Stimulated activated CD4-positive, alpha-beta T cell treated with anti-CD3 and anti-CD28 coated beads, Interleukin-1b, Interleukin-23, amount 100 ng/mL, for 24 hours (primary cell): ENCODE measurements around the gene ATG10.

Source experiments
- DNase-seq, 4 experiments: peaks; one replicate each; pipeline ENCODE4 v3.0.0-alpha.2; 2020; ENCODE audit warnings: low read depth in 4 of 4, low spot score in 1 of 4

ATG10 gene

GRCh38 chr5:82274343-82275211 is 302.8 kb downstream of the ATG10 start:
- DNase-seq: peak in 1 of 4 experiments; percentile 13

GRCh38 chr5:82275216-82275664 is 303.4 kb downstream of the ATG10 start:
- DNase-seq: no peak

- no peak for DNase-seq
Measured at GRCh38 chr5:82276800-82277612, 305.2 kb downstream of the ATG10 start.

- no peak for DNase-seq
Measured at GRCh38 chr5:82277613-82277986, 305.8 kb downstream of the ATG10 start.

GRCh38 chr5:82277987-82278710 is 306.3 kb downstream of the ATG10 start, which contains the start of gene RPS23:
Gene RPS23, minus strand, starts transcription at chr5:82278354. Its CDS starts 31 bp downstream, at chr5:82278323.
- DNase-seq: peak; percentile 71 to 79 (median 77)

- no peak for DNase-seq
Measured at GRCh38 chr5:82278711-82279370, 307.0 kb downstream of the ATG10 start.

GRCh38 chr5:82283893-82284292 is 312.1 kb downstream of the ATG10 start:
- DNase-seq: no peak

GRCh38 chr5:82285206-82285605 is 313.4 kb downstream of the ATG10 start:
- DNase-seq: no peak

GRCh38 chr5:82287625-82288024 is 315.8 kb downstream of the ATG10 start:
- DNase-seq: no peak

- DNase-seq: no peak
Measured at GRCh38 chr5:82290005-82290404, 318.2 kb downstream of the ATG10 start.

- no peak for DNase-seq
Measured at GRCh38 chr5:82290908-82291307, 319.1 kb downstream of the ATG10 start.

- no peak for DNase-seq
Measured at GRCh38 chr5:82291420-82291819, 319.6 kb downstream of the ATG10 start.

GRCh38 chr5:82295144-82295543 is 323.3 kb downstream of the ATG10 start:
- DNase-seq: no peak

- no peak for DNase-seq
Measured at GRCh38 chr5:82295959-82296531, 324.2 kb downstream of the ATG10 start.

GRCh38 chr5:82296929-82297328 is 325.1 kb downstream of the ATG10 start:
- DNase-seq: no peak

GRCh38 chr5:82297711-82298110 is 325.9 kb downstream of the ATG10 start:
- DNase-seq: no peak

GRCh38 chr5:82298668-82299067 is 326.8 kb downstream of the ATG10 start:
- no peak for DNase-seq

GRCh38 chr5:82301190-82301589 is 329.4 kb downstream of the ATG10 start:
- no peak for DNase-seq
